Large intestine (tissue), 12 donors: ENCODE data around the gene LRRC39. TPM values are rescaled to one million over a fixed set of nuclear protein-coding genes. Genes with fewer than 3 reads are reported as not detected.
"Not testable (repeated sequence)": the region's sequence is repeated elsewhere in the genome, so short reads cannot be mapped to it uniquely, and the experiment has no call there.

Experiments
- DNase-seq, 2 donors: peaks; one replicate each; pipeline versions ENCODE4 v3.0.0 to v3.0.0-alpha.2; 2013
- H3K27ac ChIP-seq: one replicate; pipeline ENCODE4 v1.5.1; 2013; ENCODE audit warnings: low read length
- H3K27me3 ChIP-seq: 2 replicates; pipeline ENCODE4 v1.6.1; 2013; ENCODE audit warnings: low read length; ENCODE audit not compliant: control insufficient read depth, insufficient read depth
- H3K36me3 ChIP-seq: 2 replicates; pipeline ENCODE4 v1.6.1; 2013; ENCODE audit warnings: low read length; ENCODE audit not compliant: control insufficient read depth, insufficient read depth
- H3K4me1 ChIP-seq: one replicate; pipeline ENCODE4 v1.6.1; 2013; ENCODE audit warnings: low read length; ENCODE audit not compliant: control insufficient read depth, insufficient read depth
- H3K4me3 ChIP-seq: one replicate; pipeline ENCODE4 v1.5.1; 2013; ENCODE audit warnings: low read length
- H3K9me3 ChIP-seq: one replicate; pipeline ENCODE4 v1.6.1; 2013; ENCODE audit warnings: mild to moderate bottlenecking, low read depth, low read length, moderate library complexity; ENCODE audit not compliant: control insufficient read depth
- WGBS: methylation state at CpG from one replicate; pipeline ENCODE4 v1.1.5; 2013; ENCODE audit warnings: low lambda C conversion rate; ENCODE audit not compliant: insufficient coverage; 5-methylcytosine and 5-hydroxymethylcytosine counted together
- long read RNA-seq, 11 donors: transcript quantifications; one replicate each; lab custom pipeline, GENCODE V29; 2026
- polyA plus RNA-seq: library from polyadenylated mRNA; unstranded; fragments of 120-200 nt; gene quantifications from one replicate; pipeline ENCODE4 v1.2.1, GENCODE V29; 2013

LRRC39 gene
- polyA plus RNA-seq: 2.0 TPM
- long read RNA-seq, donor 1: 0 reads
- long read RNA-seq, donor 2: 0 reads
- long read RNA-seq, donor 3: 0 reads
- long read RNA-seq, donor 4: 0 reads
- long read RNA-seq, donor 5: 0 reads
- long read RNA-seq, donor 6: 0 reads
- long read RNA-seq, donor 7: 0 reads
- long read RNA-seq, donor 8: 0 reads
- long read RNA-seq, donor 9: 0 reads
- long read RNA-seq, donor 10: 0 reads
- long read RNA-seq, donor 11: 0 reads

DNA sequence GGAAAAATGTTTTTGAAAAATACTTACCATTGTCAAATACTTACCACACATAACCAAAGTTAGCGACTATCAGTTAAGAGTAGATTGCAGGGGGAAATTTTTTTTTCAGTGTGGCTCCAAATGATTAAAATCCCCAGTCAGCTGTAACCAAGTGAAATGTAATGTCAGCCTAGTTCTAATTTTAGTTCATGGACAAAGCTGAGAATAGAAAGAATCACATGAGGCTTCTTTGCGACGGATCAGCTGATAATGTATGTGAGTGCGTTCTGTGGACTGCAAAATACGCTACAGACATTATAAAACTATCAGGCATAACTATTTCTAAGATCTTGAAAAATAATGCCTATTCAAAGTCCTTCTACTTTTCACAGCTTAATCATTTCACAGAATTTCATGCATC, at the start of gene LRRC39:
LRRC39 (minus strand) TSS at position 166 of the 400 bp plus-strand sequence. CDS start 9,740 bp downstream, outside the sequence.
- DNase-seq: no peak
- H3K4me1 ChIP-seq: no peaks in the 10 kb centered on the region
- H3K4me3 ChIP-seq: no peak within 1 kb of the TSS
- H3K36me3 ChIP-seq: no peaks in the 10 kb centered on the region
- no peak within 1 kb of the TSS for H3K27ac ChIP-seq
- no peaks in the 10 kb centered on the region for H3K9me3 ChIP-seq
- 100% methylated on average over 2 of the region's 5 CpGs for WGBS
- H3K27me3 ChIP-seq: no peaks in the 10 kb centered on the region

DNA sequence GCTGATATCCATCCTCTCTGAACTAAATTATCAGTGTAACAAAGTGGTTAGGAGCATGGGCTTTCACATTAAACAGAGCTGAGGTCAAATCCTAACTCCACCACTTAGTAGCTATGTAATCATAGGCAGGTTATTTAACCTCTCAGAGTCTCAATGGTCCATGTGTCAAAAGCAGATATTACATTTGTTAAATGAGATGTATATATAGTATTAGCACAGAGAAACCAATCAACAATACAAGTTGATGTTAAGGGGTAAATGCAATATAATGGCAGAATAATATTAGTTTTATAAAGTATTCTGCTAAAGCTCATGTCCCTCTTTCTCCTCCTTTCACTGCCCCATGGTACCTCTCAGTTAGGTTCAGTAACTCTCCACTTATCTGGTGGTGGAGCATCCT, 44.4 kb upstream of the LRRC39 start:
- Histone ChIP-seq H3K36me3 (peaks cover 22% of the 10 kb centered on the region), H3K27ac (no peak overlapping the region), H3K9me3 (no peaks in the 10 kb centered on the region), H3K4me3 (no peak overlapping the region), H3K4me1 (no peaks in the 10 kb centered on the region), H3K27me3 (no peaks in the 10 kb centered on the region)
- no peak for DNase-seq

DNA sequence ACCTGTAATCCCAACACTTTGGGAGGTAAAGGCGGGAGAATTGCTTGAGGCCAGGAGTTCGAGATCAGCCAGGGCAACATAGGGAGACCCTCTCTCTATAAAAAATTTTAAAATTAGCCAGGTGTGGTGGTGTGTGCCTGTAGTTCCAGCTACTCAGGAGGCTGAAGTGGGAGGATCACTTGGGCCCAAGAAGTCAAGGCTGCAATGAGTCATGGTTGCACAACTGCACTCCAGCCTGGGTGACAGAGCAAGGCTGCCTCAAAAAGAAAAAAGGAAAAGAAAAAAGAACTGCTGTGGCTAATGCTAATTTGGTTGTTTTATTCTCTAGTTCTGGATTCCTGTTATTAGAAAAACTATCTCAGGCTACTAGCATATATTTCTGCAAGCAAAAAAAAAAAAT, 41.8 kb upstream of the LRRC39 start:
- Histone ChIP-seq H3K4me1 (no peaks in the 10 kb centered on the region), H3K4me3 (no peak overlapping the region), H3K36me3 (peaks cover 32% of the 10 kb centered on the region), H3K9me3 (no peaks in the 10 kb centered on the region), H3K27me3 (no peaks in the 10 kb centered on the region), H3K27ac (no peak overlapping the region)
- no peak for DNase-seq
- WGBS: 100% methylated on average over 2 of the region's 2 CpGs

DNA sequence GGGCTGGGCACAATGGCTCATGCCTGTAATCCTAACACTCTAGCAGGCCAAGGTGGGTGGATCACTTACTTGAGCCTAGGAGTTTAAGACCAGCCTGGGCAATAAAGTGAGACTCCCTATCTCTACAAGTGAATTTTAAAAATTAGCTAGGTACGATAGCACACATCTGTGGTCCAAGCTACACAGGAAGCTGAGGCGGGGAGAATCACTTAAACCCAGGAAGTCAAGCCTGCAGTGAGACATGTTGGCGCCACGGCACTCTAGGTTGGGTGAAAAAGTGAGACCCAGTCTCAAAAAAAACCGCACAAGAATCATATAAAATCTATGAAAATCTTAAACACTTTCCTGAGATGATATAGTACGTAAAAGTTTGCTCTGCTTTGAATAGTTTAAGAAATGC, 41.4 kb upstream of the LRRC39 start:
- WGBS: 100% methylated on average over 4 of the region's 6 CpGs
- no peak for DNase-seq
- Histone ChIP-seq H3K9me3 (no peaks in the 10 kb centered on the region), H3K4me3 (no peak overlapping the region), H3K27ac (no peak overlapping the region), H3K4me1 (no peaks in the 10 kb centered on the region), H3K27me3 (no peaks in the 10 kb centered on the region), H3K36me3 (peaks cover 36% of the 10 kb centered on the region)

DNA sequence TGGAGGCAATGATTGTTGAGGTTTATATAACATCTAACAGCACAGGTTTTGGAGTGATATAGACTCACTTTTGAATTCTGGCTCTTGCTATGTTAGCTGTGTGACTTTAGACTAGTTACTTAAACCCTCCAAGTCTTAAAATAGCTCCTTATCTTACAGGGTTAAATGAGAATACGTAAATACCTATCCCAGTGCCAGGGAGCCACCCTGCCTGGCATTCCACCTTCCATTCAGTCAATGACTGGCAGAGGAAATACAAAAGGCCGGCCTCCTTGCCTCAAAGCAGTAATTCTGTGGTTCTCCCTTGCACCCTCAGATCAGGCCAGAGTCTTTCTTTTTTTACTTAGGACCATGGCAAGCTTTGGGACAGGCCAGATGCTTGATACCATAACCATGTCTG, 39.8 kb upstream of the LRRC39 start:
- H3K27ac ChIP-seq: no peak overlapping the region
- 100% methylated on average over 1 of the region's 2 CpGs for WGBS
- no peaks in the 10 kb centered on the region for H3K27me3 ChIP-seq
- DNase-seq: no peak
- H3K4me1 ChIP-seq: no peaks in the 10 kb centered on the region
- no peaks in the 10 kb centered on the region for H3K9me3 ChIP-seq
- H3K36me3 ChIP-seq: peaks cover 49% of the 10 kb centered on the region
- H3K4me3 ChIP-seq: no peak overlapping the region

DNA sequence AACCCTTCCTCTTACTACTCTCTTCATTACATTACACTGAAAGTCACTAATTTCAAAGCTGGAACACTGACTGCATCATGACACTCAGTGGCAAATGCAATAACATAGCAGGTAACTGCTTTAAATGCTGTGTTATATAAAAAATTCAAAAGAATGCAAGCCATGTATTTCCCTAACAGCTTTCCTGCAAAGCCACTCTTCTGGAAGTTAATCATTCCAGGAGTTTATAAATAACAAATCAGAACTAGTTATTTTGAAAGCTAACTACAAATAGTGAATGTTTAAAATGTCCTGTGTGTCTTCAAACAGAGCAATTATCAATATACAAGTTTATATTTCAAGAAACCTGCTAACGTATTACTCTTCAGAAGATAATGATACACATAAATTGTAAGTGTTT, 37.0 kb upstream of the LRRC39 start:
- Histone ChIP-seq H3K4me3 (no peak overlapping the region), H3K27me3 (no peaks in the 10 kb centered on the region), H3K4me1 (no peaks in the 10 kb centered on the region), H3K27ac (no peak overlapping the region), H3K36me3 (peaks cover 62% of the 10 kb centered on the region), H3K9me3 (no peaks in the 10 kb centered on the region)
- no peak for DNase-seq
- no CpG with 5 or more reads among the region's 1 CpG for WGBS

DNA sequence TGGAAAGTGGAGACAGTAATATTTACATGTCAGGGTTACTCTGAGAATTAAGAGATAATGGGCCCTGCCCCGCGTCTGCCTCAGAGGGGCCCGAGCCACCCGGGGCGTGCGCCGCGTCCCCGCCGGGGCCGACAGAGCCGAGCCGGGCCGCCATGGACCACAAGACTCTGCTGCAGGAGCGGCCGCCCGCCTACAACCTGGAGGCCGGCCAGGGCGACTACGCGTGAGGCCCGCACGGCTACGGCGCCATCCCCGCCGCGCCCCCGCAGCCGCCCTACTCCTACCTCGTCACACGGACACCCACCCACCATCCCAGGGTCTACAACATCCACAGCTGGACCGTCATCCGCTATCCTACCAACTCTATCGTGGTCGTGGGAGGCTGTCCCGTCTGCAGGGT, 35.1 kb upstream of the LRRC39 start:
- Histone ChIP-seq H3K9me3 (no peaks in the 10 kb centered on the region), H3K4me3 (no peak overlapping the region), H3K27me3 (no peaks in the 10 kb centered on the region), H3K4me1 (no peaks in the 10 kb centered on the region), H3K27ac (no peak overlapping the region), H3K36me3 (peaks cover 54% of the 10 kb centered on the region)
- no CpG with 5 or more reads among the region's 37 CpGs for WGBS
- DNase-seq: no peak

DNA sequence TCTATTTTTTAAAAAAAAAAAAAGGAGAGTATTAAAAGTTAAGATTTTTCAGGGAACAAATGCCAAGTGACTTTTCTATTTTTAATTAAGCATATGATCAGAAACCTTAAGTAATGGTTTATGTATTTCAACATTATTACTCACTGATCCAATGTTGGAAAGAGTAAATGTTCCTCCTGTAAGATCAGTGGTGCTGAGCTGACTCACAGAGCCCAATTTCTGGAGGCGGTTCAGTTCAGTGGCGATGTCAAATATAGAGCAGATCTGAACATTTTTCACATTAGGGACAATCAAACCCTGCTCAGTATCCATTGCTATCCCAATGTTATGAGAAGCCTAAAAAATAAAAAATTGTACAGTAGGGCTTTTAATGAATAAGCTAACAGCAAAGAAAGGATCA, 28.2 kb upstream of the LRRC39 start:
- Histone ChIP-seq H3K36me3 (peaks cover 32% of the 10 kb centered on the region), H3K4me3 (no peak overlapping the region), H3K27ac (no peak overlapping the region), H3K9me3 (peaks cover 4% of the 10 kb centered on the region), H3K27me3 (no peaks in the 10 kb centered on the region), H3K4me1 (no peaks in the 10 kb centered on the region)
- DNase-seq: no peak
- WGBS: no CpG with 5 or more reads among the region's 2 CpGs

DNA sequence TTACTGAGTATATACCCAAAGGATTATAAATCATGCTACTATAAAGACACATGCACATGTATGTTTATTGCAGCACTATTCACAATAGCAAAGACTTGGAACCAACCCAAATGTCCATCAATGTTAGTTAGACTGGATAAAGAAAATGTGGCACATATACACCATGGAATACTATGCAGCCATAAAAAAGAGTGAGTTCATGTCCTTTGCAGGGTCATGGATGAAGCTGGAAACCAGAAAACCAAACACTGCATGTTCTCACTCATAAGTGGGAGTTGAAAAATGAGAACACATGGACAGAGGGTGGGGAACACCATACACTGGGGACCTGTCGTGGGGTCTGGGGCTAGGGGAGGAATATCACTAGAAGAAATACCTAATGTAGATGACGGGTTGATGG, 27.5 kb upstream of the LRRC39 start:
- H3K4me3 ChIP-seq, H3K9me3 ChIP-seq, H3K27ac ChIP-seq, DNase-seq, H3K27me3 ChIP-seq, H3K4me1 ChIP-seq: not testable (repeated sequence)
- no CpG with 5 or more reads among the region's 2 CpGs for WGBS
- peaks cover 25% of the 10 kb centered on the region for H3K36me3 ChIP-seq

DNA sequence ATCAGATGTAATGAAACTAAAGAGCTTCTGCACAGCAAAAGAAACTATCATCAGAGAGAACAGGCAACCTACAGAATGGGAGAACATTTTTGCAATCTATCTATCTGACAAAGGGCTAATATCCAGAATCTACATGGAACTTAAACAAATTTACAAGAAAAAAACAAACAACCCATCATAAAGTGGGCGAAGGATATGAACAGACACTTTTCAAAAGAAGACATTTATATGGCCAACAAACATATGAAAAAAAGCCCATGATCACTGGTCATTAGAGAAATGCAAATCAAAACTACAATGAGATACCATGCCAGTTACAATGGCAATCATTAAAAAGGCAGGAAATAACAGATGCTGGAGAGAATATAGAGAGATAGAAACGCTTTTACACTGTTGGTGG, 27.0 kb upstream of the LRRC39 start:
- H3K27ac ChIP-seq, H3K4me1 ChIP-seq, H3K27me3 ChIP-seq, H3K9me3 ChIP-seq, DNase-seq, H3K4me3 ChIP-seq: not testable (repeated sequence)
- H3K36me3 ChIP-seq: peaks cover 23% of the 10 kb centered on the region
- WGBS: no CpG with 5 or more reads among the region's 2 CpGs

DNA sequence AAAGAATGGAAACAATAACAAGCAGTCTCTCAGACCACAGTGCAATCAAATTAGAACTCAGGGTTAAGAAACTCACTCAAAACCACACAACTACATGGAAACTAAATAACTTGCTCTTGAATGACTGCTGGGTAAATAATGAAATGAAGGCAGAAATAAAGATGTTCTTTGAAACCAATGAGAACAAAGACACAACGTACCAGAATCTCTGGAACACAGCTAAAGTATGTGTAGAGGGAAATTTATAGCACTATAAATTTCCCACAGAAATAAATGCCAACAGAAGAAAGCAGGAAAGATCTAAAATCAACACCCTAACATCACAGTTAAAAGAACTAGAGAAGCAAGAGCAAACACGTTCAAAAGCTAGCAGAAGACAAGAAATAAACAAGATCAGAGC, 24.6 kb upstream of the LRRC39 start:
- H3K36me3 ChIP-seq: peaks cover 32% of the 10 kb centered on the region
- H3K27me3 ChIP-seq, H3K4me3 ChIP-seq, H3K9me3 ChIP-seq, H3K4me1 ChIP-seq, DNase-seq, H3K27ac ChIP-seq: not testable (repeated sequence)
- WGBS: 68% methylated on average over 2 of the region's 2 CpGs
